GM18499 (cell line): ENCODE measurements around the gene RIPOR3.
"Not testable (repeated sequence)": the region's sequence is repeated elsewhere in the genome, so short reads cannot be mapped to it uniquely, and the experiment has no call there.

ENCODE experiments used
- ATAC-seq: cut with Tn5 transposase; IDR thresholded peaks from one replicate; pipeline ENCODE4 v1.9.1; 2021; ENCODE audit warnings: moderate number of reproducible peaks; ENCODE audit not compliant: insufficient read depth, unreplicated experiment

Gene RIPOR3

GRCh38 chr20:50708845-50709635 is 17.7 kb upstream of the RIPOR3 start:
- no peak for ATAC-seq

- no peak for ATAC-seq
Measured at GRCh38 chr20:50704971-50705370, 13.6 kb upstream of the RIPOR3 start.

DNA sequence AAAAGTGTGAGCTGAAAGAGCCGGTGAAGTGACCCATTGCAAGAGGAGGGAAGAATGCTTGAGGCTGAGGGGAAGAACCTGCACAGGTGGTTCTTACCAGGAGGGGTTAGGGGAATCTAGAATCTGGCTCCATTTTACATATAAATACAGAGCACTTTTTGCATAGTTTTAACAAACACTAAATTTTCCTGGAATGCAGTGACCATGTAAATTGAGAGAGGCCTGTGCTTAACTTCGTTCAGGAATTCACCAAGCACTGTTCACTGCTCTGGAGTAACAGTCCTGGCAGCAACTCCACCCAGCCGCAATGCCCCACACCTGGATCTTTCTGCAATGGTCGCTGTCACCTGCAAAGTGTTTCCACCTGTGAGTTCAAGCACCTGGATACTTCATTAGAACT is 13.2 kb upstream of the RIPOR3 start:
- no peak for ATAC-seq

DNA sequence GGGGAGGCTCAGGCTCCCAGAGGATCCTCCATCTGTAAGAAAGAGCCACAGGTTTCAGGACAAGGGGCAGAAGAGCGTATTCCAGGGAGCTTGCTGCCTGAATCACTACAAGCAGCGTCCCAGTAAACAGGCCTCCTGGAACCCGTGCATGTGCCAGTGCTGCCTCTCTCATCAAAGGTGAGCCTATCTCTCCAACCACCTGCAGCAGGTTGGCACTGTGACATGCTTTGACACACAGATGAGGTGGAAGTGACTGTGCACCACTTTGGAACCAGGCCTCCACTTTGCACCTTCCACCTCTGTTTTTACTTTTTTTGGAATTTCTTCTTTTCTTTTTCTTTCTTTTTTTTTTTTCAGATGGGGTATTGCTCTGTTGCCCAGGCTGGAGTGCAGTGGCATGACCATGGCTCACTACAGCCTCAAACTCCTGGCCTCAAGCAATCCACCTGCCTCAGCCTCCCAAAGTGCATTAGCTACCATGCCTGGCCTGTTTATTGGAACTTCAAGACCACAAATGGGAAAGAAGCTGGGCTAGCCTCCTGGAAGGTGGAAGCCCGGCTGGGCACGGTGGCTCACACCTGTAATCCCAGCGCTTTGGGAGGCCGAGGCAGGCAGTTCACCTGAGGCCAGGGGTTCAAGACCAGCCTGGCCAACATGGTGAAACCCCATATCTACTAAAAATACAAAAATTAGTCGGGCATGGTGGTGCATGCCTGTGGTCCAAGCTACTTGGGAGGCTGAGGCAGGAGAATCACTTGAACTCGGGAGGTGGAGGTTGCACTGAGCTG is 12.5 kb upstream of the RIPOR3 start:
- not testable (repeated sequence) for ATAC-seq

- ATAC-seq = no peak
Measured at GRCh38 chr20:50701041-50701963, 10.0 kb upstream of the RIPOR3 start.

GRCh38 chr20:50699688-50700087 is 8.3 kb upstream of the RIPOR3 start:
- ATAC-seq = no peak

- ATAC-seq = not testable (repeated sequence)
Measured at GRCh38 chr20:50698255-50698654, 6.9 kb upstream of the RIPOR3 start.

- no peak for ATAC-seq
Measured at GRCh38 chr20:50695135-50695872, 4.0 kb upstream of the RIPOR3 start.

GRCh38 chr20:50694379-50695134 is 3.2 kb upstream of the RIPOR3 start:
- ATAC-seq = no peak

- no peak for ATAC-seq
Measured at GRCh38 chr20:50693001-50693400, 1.7 kb upstream of the RIPOR3 start.

DNA sequence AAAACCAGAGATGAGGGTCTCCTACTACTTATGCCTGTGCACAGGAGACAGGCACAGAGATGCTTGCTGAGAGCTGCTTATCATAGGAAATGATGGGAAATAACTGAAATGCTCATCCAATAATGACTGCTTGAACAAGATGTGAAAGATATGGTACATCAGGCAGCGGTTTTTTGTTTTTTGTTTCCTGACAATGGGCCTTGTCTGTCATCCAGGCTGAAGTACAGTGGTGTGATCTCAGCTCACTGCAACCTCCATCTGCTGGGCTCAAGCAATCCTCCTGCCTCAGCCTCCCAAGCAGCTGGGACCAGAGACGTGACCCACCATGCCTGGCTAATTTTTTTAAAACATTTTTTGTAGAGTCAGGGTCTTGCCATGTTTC is 1.2 kb upstream of the RIPOR3 start:
- ATAC-seq = no peak

GRCh38 chr20:50691573-50692551 is 520 bp upstream of the RIPOR3 start:
- ATAC-seq = no peak

GRCh38 chr20:50689864-50690649 is 1.3 kb downstream of the RIPOR3 start:
- ATAC-seq = no peak

GRCh38 chr20:50688256-50688975 is 2.9 kb downstream of the RIPOR3 start:
- ATAC-seq = no peak

DNA sequence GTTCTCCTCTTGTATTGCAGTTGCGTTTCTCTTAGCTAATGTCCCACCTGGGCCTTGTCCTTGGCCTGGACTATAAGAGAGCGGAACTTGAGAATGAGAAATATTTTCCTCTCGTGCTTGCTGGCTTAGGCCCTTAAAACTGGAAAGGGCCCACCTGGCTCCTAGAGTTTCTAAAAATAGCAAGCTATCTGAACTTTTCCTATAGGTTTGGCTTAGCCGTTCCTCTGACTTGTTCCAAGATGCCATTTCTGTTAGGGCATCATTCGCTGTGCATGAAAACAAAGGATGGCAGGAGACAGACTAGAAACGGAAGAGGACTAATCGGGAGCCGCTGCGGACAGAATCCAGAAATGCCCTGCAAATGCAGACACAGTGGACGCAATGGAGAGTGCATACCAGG is 4.5 kb downstream of the RIPOR3 start:
- ATAC-seq = no peak

DNA sequence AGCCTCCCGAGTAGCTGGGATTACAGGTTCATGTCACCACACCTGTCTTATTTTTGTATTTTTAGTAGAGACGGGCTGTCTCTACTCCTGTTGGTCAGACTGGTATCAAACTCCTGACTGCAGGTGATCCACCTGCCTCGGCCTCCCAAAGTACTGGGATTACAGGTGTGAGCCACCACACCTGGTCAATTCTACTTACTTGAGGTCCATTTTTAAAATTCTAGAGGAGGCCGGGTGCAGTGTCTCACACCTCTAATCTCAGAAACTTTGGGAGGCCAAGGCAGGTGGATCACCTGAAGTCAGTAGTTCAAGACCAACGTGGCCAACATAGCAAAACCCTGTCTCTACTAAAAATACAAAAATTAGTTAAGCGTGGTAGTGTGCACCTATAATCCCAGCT is 7.8 kb downstream of the RIPOR3 start:
- ATAC-seq = no peak
